K562 (cell line): Measurements from ENCODE around the gene FHIT.

ENCODE experiments used
- CC2D1A ChIP-seq: fragments of 450-650 bp; IDR thresholded peaks from 2 replicates; pipeline ENCODE4 v1.6.1; 2017; ENCODE audit warnings: mild to moderate bottlenecking
- CHD2 ChIP-seq: IDR thresholded peaks from 2 replicates; pipeline ENCODE4 v1.6.1; 2011; ENCODE audit warnings: low read depth, low read length
- EGR1 ChIP-seq: fragments of 450-650 bp; conservative IDR thresholded peaks from 2 replicates; pipeline ENCODE4 v1.6.1; 2017; ENCODE audit warnings: mild to moderate bottlenecking
- MTF1 ChIP-seq: fragments of 250-450 bp; sonication (Bioruptor Pico); IDR thresholded peaks from 2 replicates; pipeline ENCODE4 v1.9.0; 2021; ENCODE audit warnings: moderate library complexity, mild to moderate bottlenecking, inconsistent platforms, borderline replicate concordance
- POLR2AphosphoS5 ChIP-seq: IDR thresholded peaks from 2 replicates; pipeline ENCODE4 v1.6.1; 2011; ENCODE audit warnings: mild to moderate bottlenecking, low read depth, low read length, moderate library complexity; ENCODE audit not compliant: control insufficient read depth, insufficient read depth
- PRDM10 ChIP-seq: fragments of 450-650 bp; IDR thresholded peaks from 2 replicates; pipeline ENCODE4 v1.6.1; 2018; ENCODE audit not compliant: partially characterized antibody
- RCOR1 ChIP-seq, 2 experiments: IDR thresholded peaks; 2 replicates each; pipeline ENCODE4 v1.6.1; 2012; ENCODE audit warnings: low read depth in 2 of 2, low read length in 2 of 2, borderline replicate concordance in 1 of 2, improper control_type of control experiment in 1 of 2
- ZNF24 ChIP-seq: fragments of 450-650 bp; IDR thresholded peaks from 2 replicates; pipeline ENCODE4 v1.6.1; 2016
- ZNF274 ChIP-seq: IDR thresholded peaks from 2 replicates; pipeline ENCODE4 v1.6.1; 2011; ENCODE audit warnings: low read depth, mild to moderate bottlenecking, low read length, moderate library complexity, borderline replicate concordance
- TF ChIP-seq, protein P1 (sequence below), 3 experiments: IDR thresholded peaks in 2 of 3; conservative IDR thresholded peaks in 1 of 3; 2 replicates each; pipeline ENCODE4 v1.5.1; 2011 to 2012; ENCODE audit warnings: low read length in 3 of 3, mild to moderate bottlenecking in 3 of 3, control low read depth in 2 of 3, improper control_type of control experiment in 1 of 3, inconsistent platforms in 1 of 3, low read depth in 1 of 3, mixed read lengths in 1 of 3, moderate library complexity in 1 of 3; ENCODE audit not compliant: insufficient read depth in 2 of 3

DNA sequence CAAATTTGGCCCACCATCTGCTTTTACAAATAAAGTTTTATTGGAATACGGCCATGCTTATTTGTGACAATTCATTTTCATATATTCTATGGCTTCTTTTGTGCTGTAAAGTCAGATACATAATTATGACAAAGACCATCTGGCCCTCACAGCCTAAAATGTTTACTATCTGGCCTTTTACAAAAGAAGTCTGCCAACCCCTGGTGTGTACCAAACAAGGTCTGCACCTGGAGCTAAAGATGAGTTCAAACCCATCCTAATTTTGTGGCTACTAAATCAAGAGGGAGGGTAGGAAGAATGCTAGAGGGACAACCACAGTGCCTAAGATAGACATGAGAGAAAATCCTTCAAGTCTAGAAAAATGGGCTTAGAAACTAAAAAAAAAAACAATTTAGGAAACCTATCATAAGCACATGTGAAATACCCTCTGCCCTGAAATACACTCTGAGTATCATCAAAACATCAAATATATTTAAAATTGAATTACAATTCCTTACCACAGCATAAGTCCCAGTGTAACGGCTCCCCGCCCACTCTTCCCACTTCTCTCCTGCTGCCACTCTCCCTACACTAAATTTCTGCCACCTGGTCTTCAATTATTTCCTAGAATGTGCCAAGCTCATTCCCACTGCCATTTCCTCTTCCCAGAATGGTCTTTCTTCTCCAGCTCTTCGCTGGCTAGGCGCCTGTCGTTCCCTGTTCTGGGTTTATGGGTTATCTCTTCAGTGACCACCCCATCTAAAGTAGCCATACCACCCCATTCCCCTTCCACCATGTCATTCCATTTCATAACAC, 1250.7 kb downstream of the FHIT start:
- TF ChIP-seq, protein P1, sequence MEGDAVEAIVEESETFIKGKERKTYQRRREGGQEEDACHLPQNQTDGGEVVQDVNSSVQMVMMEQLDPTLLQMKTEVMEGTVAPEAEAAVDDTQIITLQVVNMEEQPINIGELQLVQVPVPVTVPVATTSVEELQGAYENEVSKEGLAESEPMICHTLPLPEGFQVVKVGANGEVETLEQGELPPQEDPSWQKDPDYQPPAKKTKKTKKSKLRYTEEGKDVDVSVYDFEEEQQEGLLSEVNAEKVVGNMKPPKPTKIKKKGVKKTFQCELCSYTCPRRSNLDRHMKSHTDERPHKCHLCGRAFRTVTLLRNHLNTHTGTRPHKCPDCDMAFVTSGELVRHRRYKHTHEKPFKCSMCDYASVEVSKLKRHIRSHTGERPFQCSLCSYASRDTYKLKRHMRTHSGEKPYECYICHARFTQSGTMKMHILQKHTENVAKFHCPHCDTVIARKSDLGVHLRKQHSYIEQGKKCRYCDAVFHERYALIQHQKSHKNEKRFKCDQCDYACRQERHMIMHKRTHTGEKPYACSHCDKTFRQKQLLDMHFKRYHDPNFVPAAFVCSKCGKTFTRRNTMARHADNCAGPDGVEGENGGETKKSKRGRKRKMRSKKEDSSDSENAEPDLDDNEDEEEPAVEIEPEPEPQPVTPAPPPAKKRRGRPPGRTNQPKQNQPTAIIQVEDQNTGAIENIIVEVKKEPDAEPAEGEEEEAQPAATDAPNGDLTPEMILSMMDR (IDR thresholded peaks at IDR 0.05 in 2 of 3, conservative IDR thresholded peaks at IDR 0.05 in 1 of 3; ENCODE audit: insufficient read depth in 2 of 3, low read depth in 1 of 3, low read length in 3 of 3): no peak
- TF ChIP-seq ZNF24: no peak
- TF ChIP-seq CC2D1A: no peak
- no peak for TF ChIP-seq EGR1
- TF ChIP-seq CHD2: no peak
- TF ChIP-seq ZNF274: no peak
- TF ChIP-seq MTF1 (CRISPR knock-in tag): no peak
- TF ChIP-seq PRDM10: no peak
- TF ChIP-seq POLR2AphosphoS5: no peak
- TF ChIP-seq RCOR1 (IDR thresholded peaks at IDR 0.05; ENCODE audit: borderline replicate concordance in 1 of 2, low read depth in 2 of 2, low read length in 2 of 2): no peak
